HG03575 (cell line): ENCODE results near the gene CRTC1.

ENCODE experiments used
- ATAC-seq: cut with Tn5 transposase; IDR thresholded peaks from one replicate; pipeline ENCODE4 v1.9.1; 2021; ENCODE audit not compliant: unreplicated experiment, insufficient number of reproducible peaks, low FRiP score; ENCODE audit errors: extremely low read depth

Gene CRTC1

DNA sequence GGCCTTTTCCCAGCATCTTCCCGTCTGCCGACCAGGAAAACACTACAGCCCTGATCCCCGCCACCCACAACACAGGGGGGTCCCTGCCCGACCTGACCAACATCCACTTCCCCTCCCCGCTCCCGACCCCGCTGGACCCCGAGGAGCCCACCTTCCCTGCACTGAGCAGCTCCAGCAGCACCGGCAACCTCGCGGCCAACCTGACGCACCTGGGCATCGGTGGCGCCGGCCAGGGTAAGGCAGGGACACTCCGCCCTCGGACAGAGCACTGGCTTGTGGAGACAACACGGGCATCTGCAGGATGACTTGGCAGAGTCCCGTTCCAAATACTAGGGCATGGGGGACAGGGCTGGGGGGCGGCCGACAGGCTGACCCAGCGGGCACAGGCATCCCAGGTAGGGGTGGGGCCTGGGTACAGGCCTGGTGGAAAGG is 76.5 kb downstream of the CRTC1 start:
- ATAC-seq, result no peak

DNA sequence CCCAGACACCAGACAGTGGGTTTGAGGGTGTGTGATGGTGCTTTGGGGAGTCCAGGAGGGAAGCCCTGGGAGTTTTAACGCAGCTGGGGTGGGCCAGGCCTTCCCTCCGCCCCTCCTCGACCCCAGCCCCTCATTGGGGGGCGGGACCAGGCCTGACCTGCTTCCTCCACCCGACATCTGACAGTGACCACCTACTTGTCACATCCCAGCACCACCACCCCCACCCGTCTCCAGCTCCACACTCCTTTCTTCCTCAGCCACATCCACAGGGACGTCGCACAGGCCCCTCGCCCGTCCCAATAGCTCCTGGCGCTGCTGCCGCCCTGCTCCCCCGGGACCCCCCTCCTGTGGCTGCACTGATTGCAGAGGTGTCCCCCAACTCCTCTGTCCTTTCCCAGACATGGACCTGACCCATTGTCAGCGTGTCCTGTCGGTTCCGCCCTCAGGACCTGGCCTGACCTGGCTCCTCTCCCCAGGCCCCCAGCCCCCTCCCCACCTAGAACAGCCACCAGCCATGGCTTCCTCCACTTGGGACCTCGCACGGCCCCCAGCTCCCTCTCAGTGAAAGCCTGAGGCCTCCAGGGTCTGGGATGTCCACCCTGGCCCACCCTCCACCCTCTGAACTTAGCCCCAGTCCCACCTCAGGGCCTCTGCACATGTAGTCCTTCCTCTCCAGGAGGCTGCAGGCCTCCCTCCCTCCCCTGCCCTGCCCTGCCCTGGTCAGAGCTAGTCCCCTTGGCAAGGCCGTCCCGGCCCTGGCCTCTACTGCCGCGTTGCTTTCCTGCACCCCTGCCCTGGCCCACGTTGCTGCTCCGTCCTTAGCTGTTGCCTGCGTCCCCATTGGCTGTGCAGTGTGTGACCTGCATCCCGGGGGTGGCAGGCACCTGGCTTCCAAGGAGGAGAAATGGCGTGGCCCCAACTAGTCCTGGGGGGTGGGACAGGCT is 77.2 kb downstream of the CRTC1 start:
- ATAC-seq, result no peak

DNA sequence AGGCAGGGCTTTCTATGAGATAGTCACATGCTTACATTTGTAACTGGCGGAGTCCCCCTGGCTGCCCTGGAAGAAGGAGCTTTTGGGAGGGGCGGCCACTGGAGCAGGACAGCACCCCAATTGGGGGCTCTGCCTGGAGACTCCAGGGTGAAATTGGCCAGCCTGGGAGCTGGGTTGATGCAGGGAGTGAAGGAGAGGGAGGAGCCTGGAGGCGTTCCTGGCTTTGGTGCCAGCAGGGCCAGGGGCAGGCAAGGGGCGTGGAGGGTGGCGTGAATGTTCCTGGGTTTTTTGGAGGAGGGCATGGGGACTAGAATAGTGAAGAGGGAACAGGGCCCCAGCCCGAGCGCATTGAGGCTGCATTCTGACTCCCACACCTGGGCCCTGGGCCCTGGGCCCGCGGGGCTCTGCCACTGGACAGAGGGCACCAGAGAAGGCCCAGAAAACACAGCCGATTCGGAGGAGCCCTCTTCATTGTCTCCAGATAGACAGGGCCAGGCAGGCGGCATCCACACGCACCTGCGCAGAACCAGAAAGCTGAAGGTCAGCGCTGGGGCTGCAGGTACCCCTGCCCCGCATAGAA is 78.1 kb downstream of the CRTC1 start:
- no peak for ATAC-seq

GRCh38 chr19:18762125-18763023 is 78.9 kb downstream of the CRTC1 start:
- no peak for ATAC-seq

- no peak for ATAC-seq
These were observed 80.5 kb downstream of the CRTC1 start for GRCh38 chr19:18763674-18764590.

DNA sequence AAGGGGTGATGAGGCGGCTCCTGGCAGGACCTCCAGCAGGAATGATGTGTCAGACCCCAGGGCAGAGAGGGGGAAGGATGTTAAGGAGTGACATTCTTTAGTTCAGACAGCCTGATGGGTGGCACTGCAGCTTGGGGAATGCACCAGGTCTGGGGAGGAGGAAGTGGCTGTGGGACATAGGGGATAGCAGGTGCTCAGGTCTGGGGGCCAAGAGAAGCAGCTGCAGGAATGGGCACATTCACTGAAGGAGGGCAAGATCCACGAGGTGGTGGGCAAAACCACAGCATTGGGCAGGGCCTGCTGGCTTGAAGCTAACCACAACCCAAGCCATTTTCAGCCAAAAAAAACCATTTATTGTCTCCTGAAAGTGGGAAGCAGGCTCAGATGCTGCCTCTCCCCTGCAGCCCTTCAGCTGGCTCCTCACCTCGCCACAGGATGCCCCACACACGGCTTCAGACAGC is 81.1 kb downstream of the CRTC1 start:
- ATAC-seq, result no peak

- no peak for ATAC-seq
These were observed 81.7 kb downstream of the CRTC1 start for GRCh38 chr19:18765224-18765623.

DNA sequence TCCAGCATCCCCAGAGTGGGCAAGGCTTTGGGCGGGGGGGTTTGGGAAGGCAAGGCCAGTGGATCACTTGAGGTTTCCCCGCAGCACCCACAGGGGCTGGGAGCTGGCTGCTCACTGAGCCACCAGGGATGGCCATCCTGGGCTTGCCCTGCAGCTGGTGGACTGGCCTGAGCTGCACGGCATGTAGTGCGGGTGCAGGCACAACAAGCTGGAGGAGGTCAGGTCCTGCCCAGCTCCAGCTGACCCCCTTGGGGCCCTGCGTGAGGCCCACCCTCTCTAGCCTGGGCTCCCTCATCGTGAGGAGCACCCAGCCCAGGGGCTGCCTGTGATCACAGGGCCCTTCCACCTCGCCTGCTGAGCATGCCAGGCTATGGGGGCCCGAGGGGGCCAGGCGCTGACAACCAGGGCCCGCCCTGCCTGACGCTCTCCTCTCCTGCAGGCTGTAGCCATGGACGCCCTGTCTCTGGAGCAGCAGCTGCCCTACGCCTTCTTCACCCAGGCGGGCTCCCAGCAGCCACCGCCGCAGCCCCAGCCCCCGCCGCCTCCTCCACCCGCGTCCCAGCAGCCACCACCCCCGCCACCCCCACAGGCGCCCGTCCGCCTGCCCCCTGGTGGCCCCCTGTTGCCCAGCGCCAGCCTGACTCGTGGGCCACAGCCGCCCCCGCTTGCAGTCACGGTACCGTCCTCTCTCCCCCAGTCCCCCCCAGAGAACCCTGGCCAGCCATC is 84.7 kb downstream of the CRTC1 start:
- no peak for ATAC-seq

- no peak for ATAC-seq
These were observed 85.8 kb downstream of the CRTC1 start for GRCh38 chr19:18768997-18769891.

DNA sequence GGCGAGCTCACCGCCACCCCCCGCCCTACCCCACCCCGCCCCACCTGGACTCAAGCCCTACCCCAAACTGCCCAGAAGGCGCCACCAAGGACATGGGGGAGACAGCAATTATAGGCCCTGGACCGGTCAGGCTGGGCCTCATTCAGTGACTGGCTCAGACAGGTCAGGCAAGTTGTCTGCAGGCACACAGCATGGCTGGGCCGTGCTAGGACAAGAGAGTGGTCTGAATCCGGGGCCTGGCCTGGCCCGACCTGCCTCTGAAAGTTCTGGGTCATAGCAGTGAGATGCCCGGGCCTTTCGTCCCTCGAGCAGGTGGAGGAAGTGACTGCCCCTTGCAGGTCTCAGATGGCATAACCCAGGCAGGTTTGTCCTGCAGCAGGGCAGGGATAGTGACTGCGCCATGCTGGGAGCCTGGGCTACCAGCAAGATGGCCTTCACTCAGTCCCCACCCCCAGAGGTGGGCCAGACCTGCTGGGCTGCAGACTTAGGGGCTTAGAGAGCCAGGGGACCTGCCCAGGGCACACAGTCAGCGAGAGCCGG is 86.6 kb downstream of the CRTC1 start:
- no peak for ATAC-seq

- ATAC-seq, result no peak
These were observed 87.3 kb downstream of the CRTC1 start for GRCh38 chr19:18770663-18771327.

DNA sequence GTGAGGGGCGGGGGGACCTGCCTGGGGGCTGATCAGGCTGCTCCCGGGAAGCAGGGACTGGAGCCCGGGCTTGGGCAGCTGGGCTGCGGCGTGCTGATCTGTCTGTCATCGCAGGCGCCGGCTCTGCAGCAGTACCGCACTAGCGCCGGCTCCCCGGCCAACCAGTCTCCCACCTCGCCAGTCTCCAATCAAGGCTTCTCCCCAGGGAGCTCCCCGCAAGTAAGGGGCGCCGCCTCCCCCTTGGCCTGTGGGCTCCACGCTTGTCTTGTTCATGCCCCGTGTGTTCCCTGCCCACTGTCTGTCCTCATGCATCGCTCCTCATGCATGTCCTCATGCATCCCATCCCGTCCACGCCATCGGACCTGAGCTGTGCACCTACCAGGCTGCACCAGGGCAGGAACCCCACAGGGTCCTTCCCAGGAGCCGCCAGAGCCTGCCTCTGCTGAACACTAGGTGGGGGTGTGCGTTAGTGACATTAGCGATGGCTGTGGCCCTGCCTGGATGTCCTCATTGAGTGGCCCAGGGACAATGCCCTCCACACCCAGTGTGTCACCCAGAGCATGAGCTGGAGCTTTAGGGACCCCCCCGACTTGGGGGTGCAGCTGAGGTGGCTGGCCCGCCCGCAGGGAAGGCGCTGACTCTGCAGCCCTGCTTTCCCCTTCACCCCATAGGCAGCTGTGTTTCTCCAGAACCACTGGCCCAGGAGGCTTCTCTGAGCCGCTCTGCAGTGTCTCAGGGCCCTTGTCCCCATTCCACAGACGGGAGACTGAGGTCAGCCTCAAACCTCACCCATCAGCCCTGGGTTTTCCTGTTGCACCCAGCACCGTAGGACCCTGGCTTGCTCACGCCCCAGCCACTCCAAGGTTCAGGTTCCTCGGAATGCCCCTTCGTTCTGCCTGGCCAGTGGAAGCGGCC is 88.1 kb downstream of the CRTC1 start:
- ATAC-seq, result no peak

GRCh38 chr19:18772620-18773587 is 89.4 kb downstream of the CRTC1 start:
- no peak for ATAC-seq

DNA sequence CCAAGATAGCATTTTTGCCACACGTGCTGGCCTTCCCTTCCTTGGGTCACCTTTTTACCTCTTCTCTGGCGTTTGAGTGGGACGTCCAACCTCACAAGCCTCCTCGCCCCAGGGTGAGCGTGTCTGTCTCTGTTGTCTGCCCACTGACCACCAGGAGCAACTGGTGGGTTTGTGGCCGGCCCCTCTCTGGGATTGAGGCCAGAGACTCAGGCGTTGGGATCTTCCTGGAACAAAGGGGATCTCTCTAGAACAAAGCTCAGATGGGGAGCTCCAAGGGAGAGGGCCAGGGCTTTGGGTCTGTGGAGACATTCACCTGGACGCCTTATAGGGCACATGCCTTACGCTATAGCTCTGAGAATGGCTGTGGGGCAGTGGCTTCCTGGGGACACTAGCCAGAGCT is 90.2 kb downstream of the CRTC1 start:
- ATAC-seq, result no peak
